ENCODE measurements around the gene RNF19B. TPM values are rescaled to one million over a fixed set of nuclear protein-coding genes. Genes with fewer than 3 reads are reported as not detected.
A peak's percentile ranks its signal among the peaks of the same experiment; 100 is the strongest.

Gene RNF19B
- total and polyA plus RNA-seq, 2 of the 8 experiments (the other 6 are each of a cell fraction or from before 2014, with no cell fraction given), result 9.2 to 11.2 TPM

- no peak overlapping the region for H3K4ac ChIP-seq (replicated peaks; ENCODE audit: insufficient read length, low read depth, low read length)
- peaks cover 4 to 15% of the 10 kb centered on the region in 2 experiments for H4K20me1 ChIP-seq (replicated peaks in 1 of 2; ENCODE audit: control insufficient read depth in 1 of 2, insufficient read depth in 2 of 2, low read length in 2 of 2)
- CTCF ChIA-PET (ENCODE audit: partially characterized antibody), result interaction anchor here (1.1 to 1.6 kb wide), 4 partner anchors 12 to 36 kb away, joined by 3 to 7 read pairs (median 4); no protein-coding TSS in a partner anchor
- no peak overlapping the region for H3K23ac ChIP-seq (ENCODE audit: insufficient read length)
- H2AFZ ChIP-seq (ENCODE audit: low read length), result no peak overlapping the region
- no peak overlapping the region for H2BK15ac ChIP-seq (ENCODE audit: low read length)
- peaks cover 0 to 5% (median 1%) of the 10 kb centered on the region in 4 experiments; a peak in 3 of 7 replicates for H3K4me1 ChIP-seq (replicated peaks in 1 of 4; ENCODE audit: control insufficient read depth in 3 of 4, insufficient read depth in 4 of 4, low read length in 3 of 4)
- H2BK12ac ChIP-seq (ENCODE audit: low read depth, low read length), result no peak overlapping the region
- peak overlapping the region; percentile 52 for H3K4me2 ChIP-seq (ENCODE audit: insufficient read depth in 1 of 2, low read depth in 2 of 2, low read length in 2 of 2)
- WGBS, 2 experiments (ENCODE audit: extremely low coverage in 1 of 2, insufficient coverage in 1 of 2, insufficient read length in 1 of 2, insufficient replicate concordance in 2 of 2, low coverage in 1 of 2, low lambda C conversion rate in 2 of 2, missing lambda C conversion rate in 1 of 2), result 90% methylated on average over 6 of the region's 6 CpGs; no CpG with 5 or more reads in 1 of the 2 experiments
- H3K9me3 ChIP-seq (ENCODE audit: insufficient read depth in 2 of 2, low read depth in 1 of 2, low read length in 1 of 2), result no peaks in the 10 kb centered on the region
- peaks cover 2% of the 10 kb centered on the region; the same call in 1 of the 2 replicates for H3K23me2 ChIP-seq (ENCODE audit: low read depth, low read length)
- no peak overlapping the region for H2BK5ac ChIP-seq (ENCODE audit: low read depth, low read length)
- no peak overlapping the region for H3K18ac ChIP-seq (ENCODE audit: extremely low read depth, low read length)
- H3K14ac ChIP-seq (ENCODE audit: insufficient read length), result no peak overlapping the region
- H3K36me3 ChIP-seq (ENCODE audit: control insufficient read depth in 2 of 4, insufficient read depth in 4 of 4, low read length in 3 of 4), result no peaks in the 10 kb centered on the region
- no peak overlapping the region for H2BK120ac ChIP-seq (replicated peaks; ENCODE audit: low read depth, low read length)
- peak overlapping the region in 2 of 4 experiments; percentile 70 to 83; a peak in 3 of 8 replicates for H3K4me3 ChIP-seq (ENCODE audit: extremely low read depth in 1 of 4, insufficient read depth in 2 of 4, low read depth in 3 of 4, low read length in 4 of 4)
- H2AK5ac ChIP-seq (ENCODE audit: low read depth, low read length), result no peak overlapping the region
- no peaks in the 10 kb centered on the region; the same call in 1 of the 2 replicates for H3K79me1 ChIP-seq (ENCODE audit: low read depth, low read length)
- no peak for FAIRE-seq
- H3K56ac ChIP-seq (replicated peaks; ENCODE audit: insufficient read length, low read depth, low read length), result no peak overlapping the region
- H4K5ac ChIP-seq (ENCODE audit: insufficient read length, low read depth, low read length), result no peak overlapping the region
- peaks cover 0 to 29% of the 10 kb centered on the region in 2 experiments; a peak in 2 of 4 replicates for H3K79me2 ChIP-seq (ENCODE audit: control insufficient read depth in 1 of 2, insufficient read depth in 2 of 2, low read length in 2 of 2)
- POLR2A ChIA-PET (ENCODE audit: partially characterized antibody), result interaction anchor here (1.3 kb wide), 1 partner anchor 18 kb away, joined by 4 read pairs; no protein-coding TSS in a partner anchor
- no peak overlapping the region for H4K91ac ChIP-seq (replicated peaks; ENCODE audit: insufficient read length, low read length)
- no peak overlapping the region for H3K27ac ChIP-seq (ENCODE audit: low read depth, low read length)
- no peak for DNase-seq (ENCODE audit: low read depth in 1 of 2, low spot score in 2 of 2)
- no peak overlapping the region for H4K8ac ChIP-seq (ENCODE audit: extremely low read depth, insufficient read depth, low read length)
- H2BK20ac ChIP-seq (ENCODE audit: low read length), result no peak overlapping the region
- no peak overlapping the region for H3K9ac ChIP-seq (replicated peaks in 1 of 4; ENCODE audit: extremely low read depth in 1 of 4, low read depth in 3 of 4, low read length in 3 of 4)
- H3K27me3 ChIP-seq (replicated peaks in 1 of 4; ENCODE audit: control insufficient read depth in 3 of 4, extremely low read depth in 1 of 4, insufficient read depth in 3 of 4, low read length in 3 of 4), result peaks cover 0 to 4% (median 0%) of the 10 kb centered on the region in 4 experiments; a peak in 1 of 7 replicates
- TF ChIP-seq FOSL1 (IDR thresholded peaks at IDR 0.05; ENCODE audit: insufficient read depth, low read depth, low read length) (no peak), CHD1 (IDR thresholded peaks at IDR 0.05; ENCODE audit: low read depth, low read length) (no peak), SP2 (IDR thresholded peaks at IDR 0.05; ENCODE audit: low read length) (no peak), GTF2F1 (IDR thresholded peaks at IDR 0.05; ENCODE audit: borderline replicate concordance, low read depth, low read length) (no peak), CTBP2 (IDR thresholded peaks at IDR 0.05; ENCODE audit: borderline replicate concordance, insufficient read depth, insufficient read length, low read length) (no peak), ATF3 (IDR thresholded peaks at IDR 0.05; ENCODE audit: insufficient read depth, low read depth, low read length) (no peak), EGR1 (IDR thresholded peaks at IDR 0.05; ENCODE audit: borderline replicate concordance, low read depth, low read length) (no peak), ATF2 (IDR thresholded peaks at IDR 0.05; ENCODE audit: low read length) (no peak), POLR2A (IDR thresholded peaks at IDR 0.05; ENCODE audit: control extremely low read depth in 1 of 2, low read depth in 2 of 2, low read length in 2 of 2) (no peak), BCL11A (IDR thresholded peaks at IDR 0.05; ENCODE audit: low read depth in 2 of 2, low read length in 2 of 2) (no peak), YY1 (IDR thresholded peaks at IDR 0.05; ENCODE audit: low read depth, low read length) (no peak)
These were observed 2.2 kb downstream of the RNF19B start for GRCh38 chr1:32962248-32962896.
